GM12892 (cell line): ENCODE results near the gene RNFT2.

Source experiments
- POLR2A ChIP-seq: IDR thresholded peaks from 2 replicates; pipeline ENCODE4 v1.6.1; 2011; ENCODE audit warnings: low read depth, low read length, control low read depth
- POLR2AphosphoS5 ChIP-seq: IDR thresholded peaks from 2 replicates; pipeline ENCODE4 v1.6.1; 2011; ENCODE audit warnings: low read depth, low read length, control low read depth

- TF ChIP-seq POLR2AphosphoS5 (no peak), POLR2A (no peak)
Observed at GRCh38 chr12:116773276-116773731, 35.2 kb downstream of the RNFT2 start.
